Muscle of arm (tissue), 12 donors: ENCODE data around the gene CD8B2. TPM values are rescaled to one million over a fixed set of nuclear protein-coding genes. Genes with fewer than 3 reads are reported as not detected.
"Not testable (repeated sequence)": the region's sequence is repeated elsewhere in the genome, so short reads cannot be mapped to it uniquely, and the experiment has no call there.

Experiments used
- DNase-seq: peaks from one replicate; pipeline ENCODE4 v3.0.0-alpha.2; 2013
- polyA plus RNA-seq, 12 donors: library from polyadenylated mRNA; unstranded; fragments of 120-200 nt; gene quantifications; one replicate each; pipeline ENCODE4 v1.2.1, GENCODE V29; 2013; ENCODE audit not compliant: insufficient read length in 12 of 12

The CD8B2 gene
- polyA plus RNA-seq, 12 donors, result 0.04 to 0.22 (median 0.09) TPM; not detected in 4

DNA sequence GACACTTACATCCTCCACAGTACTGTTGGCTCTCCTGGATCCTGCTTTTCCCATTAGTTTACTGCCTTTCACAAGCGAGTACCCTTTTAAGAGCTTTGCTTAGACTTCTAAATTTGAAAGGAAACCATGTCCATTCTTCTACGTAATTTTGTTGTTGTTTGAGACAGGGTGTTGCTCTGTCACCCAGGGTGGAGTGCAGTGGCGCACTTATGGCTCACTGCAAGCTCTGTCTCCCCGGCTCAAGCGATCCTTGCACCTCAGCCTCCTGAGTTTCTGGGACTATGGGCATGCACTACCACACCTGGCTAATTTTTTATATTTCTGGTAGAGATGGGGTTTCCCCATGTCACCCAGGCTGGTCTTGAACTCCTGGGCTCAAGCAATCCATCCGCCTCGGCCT is 24.8 kb downstream of the CD8B2 start:
- not testable (repeated sequence) for DNase-seq

DNA sequence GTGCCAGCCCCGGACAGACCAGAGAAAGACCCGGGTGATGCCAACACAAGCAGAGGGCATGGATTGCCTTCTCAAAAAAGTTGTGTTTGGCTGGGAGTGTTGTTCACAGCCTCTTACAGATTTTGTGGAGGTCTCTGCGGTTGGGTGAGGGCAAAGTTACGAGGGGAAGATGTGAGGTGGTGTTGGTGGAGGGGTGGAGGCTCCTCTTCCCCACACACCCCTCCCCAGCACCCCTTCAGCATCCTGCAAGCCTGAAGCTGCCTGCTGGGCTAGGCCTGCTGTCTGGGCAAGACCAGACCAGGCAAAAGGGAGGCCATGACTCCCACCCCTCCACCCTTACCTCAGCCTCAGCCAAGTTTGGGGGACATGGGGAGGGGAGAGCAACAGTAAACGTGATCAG is 26.2 kb downstream of the CD8B2 start:
- not testable (repeated sequence) for DNase-seq

DNA sequence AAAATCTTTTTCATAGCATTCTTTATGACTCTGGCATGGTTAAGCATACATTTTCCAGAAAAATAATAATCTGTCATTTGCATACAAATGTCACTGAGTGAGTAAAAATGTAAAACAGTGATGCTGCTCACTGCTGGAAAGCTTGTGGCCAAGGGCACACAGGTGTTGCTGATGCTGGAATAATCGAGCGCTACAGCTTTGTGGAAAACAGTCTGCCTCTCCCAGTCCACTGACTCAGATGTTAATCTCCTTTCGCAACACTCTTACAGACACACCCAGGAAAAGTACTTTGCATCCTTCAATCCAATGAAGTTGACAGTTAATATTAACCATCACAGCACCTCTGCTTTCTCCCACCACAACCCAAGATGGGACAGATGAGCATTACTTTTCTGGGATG is 27.7 kb downstream of the CD8B2 start:
- DNase-seq, result not testable (repeated sequence)

DNA sequence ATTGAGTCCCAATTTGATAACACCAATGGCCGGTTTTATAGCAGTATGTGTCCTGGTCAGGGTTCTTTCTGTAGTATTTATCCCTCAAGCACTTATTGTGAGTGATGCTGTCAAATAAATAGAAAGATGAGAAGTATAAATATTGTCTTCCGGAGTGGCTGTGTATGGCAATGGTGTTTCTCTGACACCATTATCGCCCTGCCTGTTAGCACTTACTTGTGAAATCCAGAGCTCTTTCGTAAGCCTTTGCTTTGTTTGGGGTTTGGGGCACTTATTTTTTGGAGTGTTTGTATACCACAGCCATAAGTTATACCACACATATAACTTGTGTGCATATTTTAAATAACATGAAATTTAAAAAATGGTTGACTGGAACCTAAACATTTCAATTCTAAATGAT is 29.3 kb downstream of the CD8B2 start:
- no peak for DNase-seq

- DNase-seq, result no peak
Measured at GRCh38 chr2:106516864-106517263, 29.7 kb downstream of the CD8B2 start.

DNA sequence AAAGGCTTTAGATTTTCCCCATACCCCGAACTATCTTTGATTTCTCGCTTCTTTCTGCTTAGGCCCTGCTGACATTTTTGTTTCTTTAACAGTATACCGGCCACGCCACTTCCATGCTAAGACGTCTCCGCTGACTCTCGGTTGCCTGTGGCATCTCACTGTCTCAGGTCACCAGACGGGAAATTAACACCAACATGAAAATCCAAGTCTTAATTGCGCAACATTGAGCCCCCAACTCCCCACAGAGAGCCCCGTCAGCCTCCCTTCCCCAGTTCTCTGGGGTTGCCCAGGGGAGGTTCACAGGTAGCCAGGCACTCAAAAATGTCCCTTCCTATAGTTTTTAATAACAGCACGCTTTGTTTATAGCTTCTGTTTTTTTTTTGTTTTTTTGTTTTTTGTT is 30.2 kb downstream of the CD8B2 start:
- no peak for DNase-seq

GRCh38 chr2:106519767-106520166 is 32.6 kb downstream of the CD8B2 start:
- no peak for DNase-seq

- no peak for DNase-seq
Measured at GRCh38 chr2:106521016-106521415, 33.9 kb downstream of the CD8B2 start.

DNA sequence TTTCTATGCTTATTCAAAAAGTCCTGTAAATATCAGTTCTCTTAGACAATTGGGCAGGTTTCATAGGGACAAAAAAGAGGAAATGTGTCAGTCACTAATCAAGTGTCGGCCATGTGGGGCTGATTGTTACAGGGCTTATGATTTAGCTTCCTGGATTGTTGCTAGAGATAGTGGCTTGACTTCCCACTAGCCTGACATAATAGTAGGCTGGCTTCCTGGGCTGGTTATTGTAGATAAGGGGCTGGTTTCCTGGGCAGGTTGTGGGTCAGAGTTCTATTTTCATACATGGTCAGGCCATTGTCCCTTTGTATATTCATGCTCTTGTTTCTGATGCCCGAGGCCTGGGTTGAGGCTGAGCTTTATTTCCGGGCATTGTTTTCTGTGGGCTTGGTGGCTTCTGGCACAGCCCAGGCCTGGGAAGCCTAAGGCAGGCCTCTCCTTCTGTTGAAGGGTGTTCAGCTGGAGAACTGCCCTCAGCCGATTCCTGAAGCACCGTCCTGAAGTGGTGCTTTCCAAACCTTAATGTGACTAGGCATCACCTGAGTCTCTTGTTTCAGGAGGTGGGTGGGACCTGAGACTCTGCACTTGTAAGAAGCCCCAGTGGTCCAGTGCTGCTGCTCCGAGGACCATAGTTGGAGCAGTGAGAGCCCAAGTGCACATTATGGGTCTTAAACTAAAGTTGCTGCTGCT is 37.0 kb downstream of the CD8B2 start:
- no peak for DNase-seq

GRCh38 chr2:106530866-106531265 is 43.7 kb downstream of the CD8B2 start:
- DNase-seq, result no peak

DNA sequence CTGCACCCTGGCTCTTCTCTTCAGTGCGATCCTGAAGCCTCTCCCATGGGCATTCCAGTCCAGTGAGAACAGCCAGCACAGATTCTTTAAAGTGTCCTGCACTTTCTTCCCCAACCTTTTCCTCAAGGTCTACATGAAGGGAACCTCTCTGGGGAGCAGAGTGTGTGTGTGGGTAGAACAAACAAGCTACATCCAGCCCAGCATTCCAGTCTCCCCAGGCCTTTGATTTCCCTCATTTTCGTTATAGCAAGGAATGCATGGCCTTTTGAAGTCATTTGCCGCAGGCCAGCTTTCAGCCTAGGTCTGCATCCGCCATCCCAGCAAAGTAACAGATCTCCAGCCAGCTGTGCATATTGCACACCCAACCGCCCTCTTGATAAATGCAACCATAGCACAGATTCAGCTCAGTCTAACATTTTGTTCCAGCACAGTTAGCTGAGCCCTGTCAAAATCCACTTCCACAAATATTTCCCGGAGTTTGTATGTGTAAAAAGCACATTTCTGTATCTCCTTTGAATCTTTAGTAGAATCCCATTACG is 44.6 kb downstream of the CD8B2 start:
- DNase-seq, result no peak

- DNase-seq, result peak; percentile 31
Measured at GRCh38 chr2:106532236-106532635, 45.1 kb downstream of the CD8B2 start.

- DNase-seq, result no peak
Measured at GRCh38 chr2:106534471-106534870, 47.3 kb downstream of the CD8B2 start.

DNA sequence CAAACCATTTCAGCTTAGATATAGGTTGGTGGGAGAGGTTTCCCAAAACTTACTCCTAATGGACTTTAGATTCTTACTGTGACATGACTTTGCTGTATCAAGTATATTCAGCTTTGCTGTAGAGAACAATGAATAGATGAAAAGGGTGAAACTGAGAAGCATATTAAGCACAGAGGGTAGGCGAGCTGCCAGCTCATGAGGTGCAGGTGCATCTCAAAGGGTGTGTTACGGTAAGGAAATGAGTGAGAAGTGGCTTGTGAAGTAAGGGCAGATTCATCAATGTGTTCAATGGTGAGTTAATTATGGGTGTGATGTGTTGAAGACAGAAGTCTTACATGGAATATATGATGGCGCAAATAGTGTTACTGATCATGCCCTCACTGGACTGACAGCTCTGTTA is 49.3 kb downstream of the CD8B2 start:
- no peak for DNase-seq

GRCh38 chr2:106537047-106537446 is 49.9 kb downstream of the CD8B2 start:
- peak; percentile 31 for DNase-seq

DNA sequence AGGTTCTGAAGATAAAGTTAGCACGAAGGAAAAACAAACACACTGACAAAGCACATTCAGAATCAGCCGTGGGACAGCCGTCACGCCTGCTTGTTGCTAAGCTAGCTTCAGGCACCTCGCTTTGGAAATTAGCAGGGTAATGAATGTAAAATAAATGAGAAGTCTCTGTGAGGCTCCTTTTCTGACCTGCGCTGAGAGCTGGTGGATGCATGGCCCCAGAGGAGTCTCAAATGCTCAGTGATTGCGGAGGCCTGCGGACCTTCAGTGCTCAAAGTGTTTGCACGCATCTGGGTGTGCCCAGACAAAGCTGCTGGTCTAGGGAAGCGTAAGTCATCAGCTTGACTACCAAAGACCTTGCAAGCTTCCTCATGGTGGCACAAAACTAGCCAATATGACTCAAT is 50.6 kb downstream of the CD8B2 start:
- DNase-seq, result no peak

DNA sequence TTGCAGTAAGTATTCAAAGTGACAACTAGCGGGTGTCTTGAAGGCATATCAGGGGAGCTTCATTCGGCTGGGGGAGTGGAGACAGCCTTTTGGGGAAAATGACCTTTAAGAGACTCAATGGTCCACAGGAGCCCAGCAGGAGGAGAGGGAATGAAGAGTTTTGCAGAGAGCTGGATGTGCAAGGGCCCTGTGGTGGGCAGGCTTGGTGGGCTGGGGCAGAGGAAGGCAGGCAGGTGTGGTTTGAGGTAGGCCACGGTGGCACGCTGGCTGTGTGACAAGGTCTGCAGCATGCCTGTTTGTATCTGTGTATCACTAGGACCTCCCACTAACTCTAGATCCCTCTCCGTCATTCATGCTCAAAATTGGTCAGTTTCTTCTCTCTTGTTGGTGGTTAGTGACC is 53.7 kb downstream of the CD8B2 start:
- no peak for DNase-seq

GRCh38 chr2:106541333-106541732 is 54.2 kb downstream of the CD8B2 start:
- no peak for DNase-seq

GRCh38 chr2:106542746-106543359 is 55.7 kb downstream of the CD8B2 start:
- DNase-seq, result peak; percentile 73

DNA sequence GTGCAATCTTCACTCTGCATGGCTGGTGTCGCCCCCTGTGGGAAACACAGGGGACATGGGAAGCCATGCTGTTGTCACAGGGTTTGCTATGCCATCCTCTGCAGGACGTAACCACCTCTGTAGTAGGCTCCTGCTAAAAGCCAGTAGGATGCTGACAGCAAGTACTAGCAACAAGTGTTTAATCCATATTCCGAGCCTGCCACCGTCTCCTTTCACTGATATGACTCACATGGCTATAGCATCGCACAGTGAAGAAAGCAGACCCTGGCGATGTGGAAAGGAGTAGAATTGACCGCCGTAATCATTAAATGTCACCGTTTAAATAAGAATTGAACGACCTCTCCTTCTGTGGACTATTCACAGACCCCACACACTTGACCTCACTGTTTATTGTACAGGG is 57.8 kb downstream of the CD8B2 start:
- no peak for DNase-seq

DNA sequence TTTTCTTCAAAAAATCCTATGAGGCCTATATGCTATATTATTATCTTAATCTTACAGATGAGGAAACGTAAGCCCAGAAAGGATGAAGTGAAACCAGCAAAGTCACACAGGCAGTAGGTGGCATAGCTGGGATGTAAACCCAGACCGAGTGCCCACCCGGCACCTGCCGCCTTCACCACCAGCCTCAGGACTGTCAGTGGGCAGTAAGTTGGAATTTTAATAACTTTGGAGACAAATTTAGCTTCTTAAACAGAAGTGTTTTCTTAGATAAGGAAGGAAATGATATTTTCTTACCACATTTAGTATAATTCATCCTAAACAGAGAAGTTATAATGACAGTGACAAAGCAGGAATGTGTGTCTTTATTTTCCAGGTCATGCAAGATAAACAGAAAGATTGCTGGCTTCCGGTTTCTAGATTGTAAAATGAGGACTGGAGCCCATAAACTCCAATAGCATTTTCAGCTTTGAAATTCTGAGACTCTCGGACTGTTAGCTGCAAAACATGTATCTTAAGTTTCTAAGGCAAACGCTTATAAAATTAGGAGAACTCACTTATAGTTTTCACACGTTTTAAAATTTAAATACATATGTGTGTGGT is 59.3 kb downstream of the CD8B2 start:
- no peak for DNase-seq

GRCh38 chr2:106547164-106547903 is 60.2 kb downstream of the CD8B2 start:
- DNase-seq, result no peak
